IPS-NIHi7 (cell line): ENCODE results near the gene KIAA1671.
A peak's percentile ranks its signal among the peaks of the same experiment; 100 is the strongest.
"Not testable (repeated sequence)": the region's sequence is repeated elsewhere in the genome, so short reads cannot be mapped to it uniquely, and the experiment has no call there.

Experiments used
- DNase-seq: peaks from one replicate; pipeline ENCODE4 v3.0.0; 2012; ENCODE audit warnings: mixed read lengths; ENCODE audit errors: extremely low spot score

Gene KIAA1671

DNA sequence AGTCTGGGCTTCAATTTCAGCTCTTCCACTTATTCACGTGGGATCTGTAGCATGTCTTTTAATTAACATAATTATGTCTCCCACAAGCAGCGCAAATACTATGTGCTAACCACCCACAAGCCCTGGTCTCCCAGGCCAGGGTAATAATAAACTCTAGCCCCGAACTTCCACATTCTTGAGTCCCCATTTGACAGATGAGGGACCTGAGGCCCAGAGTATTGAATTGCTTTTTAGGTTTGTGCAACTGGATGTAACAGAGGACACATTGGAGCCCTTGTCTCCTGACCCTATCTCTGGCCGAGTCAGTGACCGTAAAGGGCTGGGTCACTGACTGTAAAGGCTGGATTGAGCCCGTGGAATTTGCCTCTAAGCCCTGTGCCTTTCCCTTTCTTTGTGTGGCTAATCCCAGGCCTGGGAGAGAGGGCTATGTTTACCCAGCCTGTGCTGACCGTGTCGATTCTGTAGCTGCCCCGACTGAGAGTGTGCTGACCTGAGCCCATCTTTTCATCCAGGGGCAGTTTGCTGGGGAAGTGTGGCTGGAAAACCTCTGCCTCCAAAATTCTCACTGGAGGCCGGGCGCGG lies 270.8 kb downstream of the KIAA1671 start:
- DNase-seq, result no peak

DNA sequence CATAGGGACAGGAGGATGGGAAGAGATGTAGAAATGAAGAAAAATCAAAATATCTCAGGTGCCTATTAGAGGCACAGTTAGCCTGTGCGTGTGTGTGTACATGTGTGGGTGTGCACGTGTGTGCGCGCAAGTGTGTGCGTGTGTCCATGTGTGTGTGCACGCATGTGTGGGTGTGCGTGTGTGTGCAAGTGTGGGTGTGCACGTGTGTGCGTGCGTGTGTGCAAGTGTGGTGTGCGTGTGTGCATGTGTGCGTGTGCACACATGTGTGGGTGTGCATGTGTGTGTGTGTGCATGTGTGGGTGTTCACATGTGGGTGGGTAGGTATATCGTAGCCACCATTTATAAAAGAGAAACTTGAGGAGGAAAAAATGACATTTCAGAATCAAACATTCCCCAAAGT lies 276.3 kb downstream of the KIAA1671 start:
- no peak for DNase-seq

DNA sequence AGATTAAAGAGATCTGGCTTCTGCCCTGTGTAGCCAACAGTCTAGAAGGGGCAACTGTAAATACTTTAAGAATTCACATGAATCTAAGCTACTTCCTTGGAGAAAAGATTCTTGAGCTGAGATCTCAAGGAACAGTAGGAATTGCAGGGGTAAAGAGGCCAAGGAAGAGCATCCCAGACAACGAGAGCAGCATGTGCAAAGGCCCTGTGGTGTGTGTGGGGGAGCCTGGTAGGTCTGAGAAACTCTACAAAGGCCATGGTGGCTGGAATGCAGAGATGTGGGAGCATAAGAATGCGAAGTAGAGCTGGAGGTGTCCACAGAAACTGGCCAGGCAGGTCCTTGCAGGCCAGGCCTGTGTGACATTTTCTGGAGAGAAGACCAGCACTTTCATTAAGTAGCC lies 278.2 kb downstream of the KIAA1671 start:
- DNase-seq, result not testable (repeated sequence)

DNA sequence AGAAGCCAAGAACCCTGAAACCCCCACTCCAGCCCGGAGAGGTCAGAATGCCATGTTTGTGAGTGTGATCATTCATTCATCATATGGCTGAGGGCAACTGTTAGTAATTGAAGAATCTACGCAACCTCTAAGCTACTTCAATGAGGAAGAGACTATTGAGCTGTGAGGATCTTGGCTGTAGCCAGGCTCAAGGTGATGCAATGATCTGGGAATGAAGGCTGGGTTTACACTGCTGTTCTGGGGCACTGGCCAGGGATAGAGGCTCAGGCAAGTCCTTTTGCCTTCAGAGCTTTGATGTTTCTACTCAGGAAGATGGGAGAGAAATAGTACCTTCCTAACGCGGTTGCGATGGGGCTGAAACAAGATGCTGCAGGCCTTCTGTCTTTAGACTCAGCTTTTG lies 279.8 kb downstream of the KIAA1671 start:
- DNase-seq, result no peak

DNA sequence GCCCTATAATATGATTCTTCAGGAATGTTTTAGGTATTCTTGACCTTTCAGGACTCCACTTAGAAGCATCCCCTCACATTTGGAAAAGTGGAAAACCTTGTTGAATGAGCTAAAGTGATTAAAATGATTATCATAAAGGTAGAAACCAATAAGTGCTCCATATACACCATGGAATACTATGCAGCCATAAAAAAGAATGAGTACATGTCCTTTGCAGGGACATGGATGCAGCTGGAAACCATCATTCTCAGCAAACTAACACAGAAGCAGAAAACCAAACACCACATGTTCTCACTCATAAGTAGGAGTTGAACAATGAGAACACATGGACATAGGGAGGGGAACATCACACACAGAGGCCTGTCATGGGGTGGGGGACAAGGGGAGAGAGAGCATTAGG lies 281.2 kb downstream of the KIAA1671 start:
- not testable (repeated sequence) for DNase-seq

DNA sequence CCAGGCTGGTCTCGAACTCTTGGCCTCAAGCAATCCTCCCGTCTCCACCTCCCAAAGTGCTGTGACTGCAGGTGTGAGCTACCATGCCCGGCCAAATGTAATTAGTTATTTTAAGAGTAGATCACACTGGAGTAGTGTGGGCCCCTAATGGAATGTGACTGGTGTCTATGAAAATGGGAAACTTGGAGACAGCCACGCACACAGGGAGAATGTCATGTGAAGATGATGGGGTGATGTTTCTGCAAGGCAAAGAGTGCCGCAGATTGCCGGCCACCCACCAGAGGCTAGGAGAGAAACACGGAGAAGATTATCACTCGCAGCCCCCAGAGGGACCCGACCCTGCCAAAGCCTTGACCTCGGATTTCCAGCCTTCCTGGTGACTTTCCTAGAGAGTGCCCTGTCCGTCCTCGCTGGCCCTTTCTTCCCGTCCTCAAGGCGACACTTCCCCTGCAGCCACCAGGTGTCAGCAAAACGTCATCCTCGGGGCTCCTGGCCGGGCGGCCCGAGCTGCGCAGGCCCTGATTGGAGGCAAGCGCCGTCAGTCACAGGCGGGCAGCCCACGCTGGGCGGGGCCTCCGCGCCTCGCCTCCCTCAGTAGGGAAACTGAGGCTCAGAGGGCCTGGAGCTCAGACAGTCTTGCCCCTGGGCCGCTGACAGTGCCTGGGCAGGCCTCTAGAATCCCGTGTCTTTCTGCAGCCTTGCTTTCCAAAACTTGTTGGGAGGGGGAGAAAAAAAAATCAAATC lies 283.2 kb downstream of the KIAA1671 start:
- peak; percentile 100 for DNase-seq

DNA sequence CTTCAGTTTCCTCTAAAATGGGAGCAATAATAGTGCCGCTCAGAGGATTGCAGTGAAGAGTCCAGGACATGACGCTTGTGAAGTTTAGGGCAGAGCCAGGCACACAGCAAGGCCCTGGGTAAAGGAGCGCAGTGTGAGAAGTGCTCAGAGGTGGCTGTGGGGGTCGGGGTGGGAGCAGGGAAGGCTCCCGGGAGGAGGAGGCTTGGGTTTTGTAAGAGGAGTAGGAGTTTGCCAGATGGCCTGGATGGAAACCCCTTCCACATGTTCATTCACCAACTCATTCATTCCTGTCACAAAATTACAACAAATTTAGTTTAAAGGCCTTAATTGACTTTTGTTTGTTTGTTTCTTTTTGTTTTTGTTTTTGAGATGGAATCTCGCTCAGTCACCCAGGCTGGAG lies 283.9 kb downstream of the KIAA1671 start:
- DNase-seq, result no peak

DNA sequence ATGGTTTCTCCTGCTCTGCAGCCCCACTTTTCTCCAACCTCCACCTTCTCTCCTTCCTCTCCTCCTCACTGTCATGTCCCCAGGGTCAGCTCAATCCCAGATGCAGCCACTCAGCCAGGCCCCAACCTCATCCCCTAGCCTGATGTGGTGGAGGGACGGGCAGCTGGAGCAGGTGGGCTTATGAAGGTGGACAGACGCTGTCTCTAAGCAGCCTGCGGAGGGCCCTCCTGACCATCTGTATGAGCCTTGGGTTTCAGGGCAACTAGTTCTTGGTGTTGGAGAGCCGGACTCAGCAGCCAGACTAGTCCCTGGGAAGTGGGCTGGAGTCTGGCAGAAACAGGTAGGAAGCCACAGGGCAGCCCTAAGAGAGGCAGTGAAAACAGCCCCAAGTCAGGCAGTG lies 285.0 kb downstream of the KIAA1671 start:
- no peak for DNase-seq

DNA sequence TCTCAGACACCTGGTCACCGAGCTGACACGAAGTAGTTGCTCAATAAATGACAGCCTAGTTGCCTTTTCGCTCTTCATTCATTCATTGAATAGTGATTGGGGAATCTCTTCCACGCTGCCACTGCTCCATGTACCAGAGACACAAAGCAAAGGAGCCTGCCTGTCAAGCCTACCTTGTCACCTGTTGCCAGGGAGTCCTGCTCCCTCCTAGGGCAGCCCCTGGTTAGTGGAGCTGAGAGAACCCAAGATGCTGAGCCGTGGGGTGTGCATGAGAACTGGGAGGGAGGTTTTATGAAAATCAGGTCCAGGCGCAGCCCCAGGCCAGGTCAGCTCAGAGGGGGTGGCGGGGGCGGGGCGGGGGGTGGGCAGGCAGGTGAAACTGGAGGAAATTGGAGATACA lies 285.5 kb downstream of the KIAA1671 start:
- DNase-seq, result not testable (repeated sequence)
